HG03280 (cell line): ENCODE results near the gene PRKCI.
"Not testable (repeated sequence)": the region's sequence is repeated elsewhere in the genome, so short reads cannot be mapped to it uniquely, and the experiment has no call there.

Source experiments
- ATAC-seq: cut with Tn5 transposase; IDR thresholded peaks from one replicate; pipeline ENCODE4 v1.9.1; 2021; ENCODE audit warnings: mild to moderate bottlenecking, moderate library complexity; ENCODE audit not compliant: unreplicated experiment

Gene PRKCI

GRCh38 chr3:170221924-170222646 lies at the start of gene PRKCI:
Gene PRKCI, plus strand, starts transcription at chr3:170222424. Its CDS starts 246 bp downstream, at chr3:170222670.
- ATAC-seq = peak; percentile 97

GRCh38 chr3:170178651-170179050 lies 43.6 kb upstream of the PRKCI start:
- ATAC-seq = no peak

- no peak for ATAC-seq
Observed at GRCh38 chr3:170179432-170179831, 42.8 kb upstream of the PRKCI start.

- ATAC-seq = peak; percentile 22
Observed at GRCh38 chr3:170180079-170180907, 41.9 kb upstream of the PRKCI start.

GRCh38 chr3:170180908-170181885 lies 41.0 kb upstream of the PRKCI start, which contains the start of gene PHC3:
Gene PHC3, minus strand, starts transcription at chr3:170181733. Its CDS starts 18 bp downstream, at chr3:170181715.
- peak; percentile 81 for ATAC-seq

- no peak for ATAC-seq
Observed at GRCh38 chr3:170189398-170190256, 32.6 kb upstream of the PRKCI start.

- not testable (repeated sequence) for ATAC-seq
Observed at GRCh38 chr3:170195759-170196158, 26.5 kb upstream of the PRKCI start.

GRCh38 chr3:170196833-170197232 lies 25.4 kb upstream of the PRKCI start:
- no peak for ATAC-seq

- no peak for ATAC-seq
Observed at GRCh38 chr3:170200987-170201386, 21.2 kb upstream of the PRKCI start.

- ATAC-seq = no peak
Observed at GRCh38 chr3:170201527-170201926, 20.7 kb upstream of the PRKCI start.

- ATAC-seq = no peak
Observed at GRCh38 chr3:170203457-170203856, 18.8 kb upstream of the PRKCI start.

- ATAC-seq = no peak
Observed at GRCh38 chr3:170204023-170204472, 18.2 kb upstream of the PRKCI start.

GRCh38 chr3:170204509-170204908 lies 17.7 kb upstream of the PRKCI start:
- no peak for ATAC-seq

GRCh38 chr3:170205302-170205701 lies 16.9 kb upstream of the PRKCI start:
- no peak for ATAC-seq

- ATAC-seq = not testable (repeated sequence)
Observed at GRCh38 chr3:170206164-170206762, 16.0 kb upstream of the PRKCI start.

- no peak for ATAC-seq
Observed at GRCh38 chr3:170207717-170208116, 14.5 kb upstream of the PRKCI start.

- ATAC-seq = no peak
Observed at GRCh38 chr3:170211668-170212067, 10.6 kb upstream of the PRKCI start.

- no peak for ATAC-seq
Observed at GRCh38 chr3:170219850-170220249, 2.4 kb upstream of the PRKCI start.

GRCh38 chr3:170220871-170221270 lies 1.4 kb upstream of the PRKCI start:
- ATAC-seq = no peak
